Measurements from ENCODE around the gene STK32B. TPM values are rescaled to one million over a fixed set of nuclear protein-coding genes. Genes with fewer than 3 reads are reported as not detected.

Gene STK32B
- total and polyA plus RNA-seq, 9 of the 15 experiments (the other 6 are each of a cell fraction or from before 2014, with no cell fraction given): 0.03 to 0.20 (median 0.07) TPM; not detected in 2

GRCh38 chr4:5267408-5267807, 216.1 kb downstream of the STK32B start:
- in situ Hi-C loops (cut with MboI): no loop called here
- POLR2A ChIA-PET: no interaction called here
- BruUV-seq (replicated peaks): no TSS peak

More at GRCh38 chr4:5267408-5267807, 216.1 kb downstream of the STK32B start:
- TF ChIP-seq ZBTB7A (IDR thresholded peaks at IDR 0.05; ENCODE audit: borderline replicate concordance, control insufficient read depth, low read depth, low read length): no peak
- TF ChIP-seq VEZF1 (CRISPR knock-in tag; IDR thresholded peaks at IDR 0.05): no peak
- no peak for TF ChIP-seq SMARCA5 (IDR thresholded peaks at IDR 0.05)
- no peak for TF ChIP-seq ZNF766 (CRISPR knock-in tag; conservative IDR thresholded peaks at IDR 0.05)
- no peak for TF ChIP-seq DNMT1 (IDR thresholded peaks at IDR 0.05)
- TF ChIP-seq ZKSCAN3 (CRISPR knock-in tag; IDR thresholded peaks at IDR 0.05): no peak
- intact Hi-C loops (cut with micrococcal nuclease): no loop called here
- FAIRE-seq (no peak), ATAC-seq (no peak), DNase-seq (ENCODE audit: extremely low read depth in 1 of 4, low spot score in 3 of 4) (no peak)
- Histone ChIP-seq H3K9me1 (ENCODE audit: control insufficient read depth, insufficient read depth, low read length) (no peaks in the 10 kb centered on the region), H3K36me3 (ENCODE audit: control insufficient read depth, insufficient read depth, low read length) (no peaks in the 10 kb centered on the region), H4K20me1 (replicated peaks; ENCODE audit: control insufficient read depth, insufficient read depth, low read length) (no peaks in the 10 kb centered on the region), H3K4me3 (no peak overlapping the region), H3K4me2 (ENCODE audit: insufficient read depth, low read length) (no peak overlapping the region), H3K27ac (ENCODE audit: extremely low read depth, low read depth, low read length) (no peak overlapping the region), H3K27me3 (ENCODE audit: control insufficient read depth in 2 of 2, insufficient read depth in 2 of 2, low read length in 2 of 2) (peaks cover 0 to 10% of the 10 kb centered on the region in 2 experiments; a peak in 2 of 5 replicates), H3K4me1 (replicated peaks in 1 of 2; ENCODE audit: control insufficient read depth in 2 of 2, insufficient read depth in 2 of 2, low read length in 2 of 2) (no peaks in the 10 kb centered on the region), H2AFZ (ENCODE audit: low read depth, low read length) (no peak overlapping the region), H3K9ac (ENCODE audit: insufficient read depth in 1 of 2, low read depth in 2 of 2, low read length in 2 of 2) (no peak overlapping the region), H3K9me3 (replicated peaks; ENCODE audit: control insufficient read depth, insufficient read depth, low read depth, low read length) (no peaks in the 10 kb centered on the region), H3K79me2 (ENCODE audit: control insufficient read depth, insufficient read depth, low read length) (no peaks in the 10 kb centered on the region)
- CTCF ChIA-PET (ENCODE audit: low intra/inter-chr PET ratio): no interaction called here
- WGBS (ENCODE audit: insufficient coverage, low coverage, missing lambda C conversion rate): 0% methylated on average over 6 of the region's 8 CpGs
